HCT116 (cell line): ENCODE results near the gene H6PD. TPM values are rescaled to one million over a fixed set of nuclear protein-coding genes. Genes with fewer than 3 reads are reported as not detected.

ENCODE experiments used
- ATAC-seq: fragments of 200-7000 bp; cut with Tn5 transposase; 2 replicates; pipeline ENCODE4 v1.9.1; 2020; ENCODE audit warnings: mild to moderate bottlenecking, moderate library complexity
- Bru-seq: library from RNA; stranded (reverse); fragments of 400-500 nt; gene quantifications from one replicate; lab custom pipeline; 2021; lab: Mats Ljungman, UMichigan
- BruChase-seq, 2 experiments: library from RNA; stranded (reverse); fragments of 400-500 nt; gene quantifications; one replicate each; lab custom pipeline; 2021; lab: Mats Ljungman, UMichigan
- BruUV-seq: library from RNA; stranded (reverse); fragments of 400-500 nt; replicated peaks from 2 replicates; lab custom pipeline; 2021; lab: Mats Ljungman, UMichigan
- CTCF ChIA-PET: fragments of 300-600 bp; sonication (Branson Sonifier 250); formaldehyde crosslinking; loops from one replicate; lab custom pipeline; 2021; ENCODE audit warnings: antibody characterized with exemption; lab: Charles Lee
- POLR2A ChIA-PET: fragments of 300-600, 350-600 bp; sonication (Branson Sonifier 250); formaldehyde crosslinking; loops from one replicate; lab custom pipeline; 2021; ENCODE audit warnings: antibody characterized with exemption; lab: Charles Lee
- RAD21 ChIA-PET, 2 experiments: fragments of 300-600 bp; sonication (Branson Sonifier 250); formaldehyde crosslinking; loops; one replicate each; lab custom pipeline; 2023; ENCODE audit warnings: low total read pairs in 2 of 2; ENCODE audit not compliant: uncharacterized antibody in 2 of 2, unreplicated experiment in 2 of 2, low non-redundant PET in 1 of 2; lab: Charles Lee
- DNase-seq: peaks from one replicate; pipeline ENCODE4 v3.0.0-alpha.2; 2010; ENCODE audit warnings: low read depth, low spot score
- H2AFZ ChIP-seq: fragments of 200-600 bp; shearing (Covaris generic), sonication (generic); 2 replicates; pipeline ENCODE4 v1.6.1; 2017; ENCODE audit warnings: low read depth, mixed run types, mixed read lengths, antibody characterized with exemption, low read length; ENCODE audit not compliant: poor library complexity, severe bottlenecking
- H3K27ac ChIP-seq: 2 replicates; pipeline ENCODE4 v1.5.1; 2012; ENCODE audit warnings: low read depth, low read length
- H3K27me3 ChIP-seq: fragments of 200-600 bp; sonication (generic); 2 replicates; pipeline ENCODE4 v1.6.1; 2016; ENCODE audit warnings: mixed run types, low read length, mixed read lengths; ENCODE audit not compliant: insufficient read depth
- H3K36me3 ChIP-seq, 2 experiments: fragments of 200-500 bp in 1 of 2; fragments of 200-600 bp in 1 of 2; sonication (Bioruptor generic) in 1 of 2; sonication (generic) in 1 of 2; 2 replicates each; pipeline versions ENCODE4 v1.5.1 to v1.6.1; 2014 to 2016; ENCODE audit warnings: low read length in 2 of 2, inconsistent platforms in 1 of 2, mixed read lengths in 1 of 2, mixed run types in 1 of 2; ENCODE audit not compliant: insufficient read depth in 2 of 2, control insufficient read depth in 1 of 2
- H3K4me1 ChIP-seq, 2 experiments: fragments of 200-600 bp in 1 of 2; sonication (generic) in 1 of 2; 2 replicates each; pipeline versions ENCODE4 v1.5.1 to v1.6.1; 2012 to 2017; ENCODE audit warnings: low read length in 2 of 2, inconsistent platforms in 1 of 2, mild to moderate bottlenecking in 1 of 2, mixed read lengths in 1 of 2, mixed run types in 1 of 2, moderate library complexity in 1 of 2; ENCODE audit not compliant: insufficient read depth in 2 of 2, control insufficient read depth in 1 of 2
- H3K4me2 ChIP-seq: fragments of 200-600 bp; sonication (generic); 2 replicates; pipeline ENCODE4 v1.6.1; 2017; ENCODE audit warnings: mixed run types, low read length, mixed read lengths
- H3K4me3 ChIP-seq, 2 experiments: fragments of 200-600 bp in 1 of 2; sonication (generic) in 1 of 2; replicated peaks in 1 of 2; 2 replicates each; pipeline ENCODE4 v1.5.1; 2011 to 2016; ENCODE audit warnings: low read length in 2 of 2, control low read depth in 1 of 2, low read depth in 1 of 2, mild to moderate bottlenecking in 1 of 2, mixed read lengths in 1 of 2, mixed run types in 1 of 2
- H3K79me2 ChIP-seq: fragments of 200-600 bp; sonication (generic); 2 replicates; pipeline ENCODE4 v1.6.1; 2017; ENCODE audit warnings: mild to moderate bottlenecking, mixed run types, low read length, moderate library complexity, mixed read lengths; ENCODE audit not compliant: insufficient read depth
- H3K9ac ChIP-seq: fragments of 200-600 bp; sonication (generic); 2 replicates; pipeline ENCODE4 v1.6.1; 2016; ENCODE audit warnings: low read length, mixed read lengths
- H3K9me2 ChIP-seq: fragments of 200-600 bp; sonication (generic), shearing (Covaris generic); 2 replicates; pipeline ENCODE4 v1.6.1; 2017; ENCODE audit warnings: mixed run types, mild to moderate bottlenecking, moderate library complexity; ENCODE audit not compliant: insufficient read depth
- H3K9me3 ChIP-seq, 2 experiments: fragments of 200-500 bp in 1 of 2; fragments of 200-600 bp in 1 of 2; sonication (Bioruptor generic) in 1 of 2; sonication (generic) in 1 of 2; 2 replicates each; pipeline ENCODE4 v1.6.1; 2014 to 2017; ENCODE audit warnings: low read length in 2 of 2, mixed read lengths in 2 of 2, inconsistent platforms in 1 of 2, low read depth in 1 of 2, mild to moderate bottlenecking in 1 of 2, mixed run types in 1 of 2, moderate library complexity in 1 of 2; ENCODE audit not compliant: control insufficient read depth in 1 of 2, insufficient read depth in 1 of 2
- H4K20me1 ChIP-seq: fragments of 200-600 bp; sonication (generic), shearing (Covaris generic); 2 replicates; pipeline ENCODE4 v1.6.1; 2017; ENCODE audit warnings: mixed run types, mild to moderate bottlenecking, moderate library complexity; ENCODE audit not compliant: insufficient read depth
- CBX3 ChIP-seq: IDR thresholded peaks from 2 replicates; pipeline ENCODE4 v1.6.1; 2012; ENCODE audit warnings: low read depth
- EGR1 ChIP-seq: IDR thresholded peaks from 2 replicates; pipeline ENCODE4 v1.6.1; 2012; ENCODE audit warnings: low read depth
- ELF1 ChIP-seq: IDR thresholded peaks from 2 replicates; pipeline ENCODE4 v1.6.1; 2012; ENCODE audit warnings: low read depth, borderline replicate concordance
- EZH2 ChIP-seq: fragments of 200-600 bp; sonication (generic); IDR thresholded peaks from 2 replicates; pipeline ENCODE4 v1.6.1; 2017; ENCODE audit warnings: antibody characterized with exemption, mixed run types
- JUND ChIP-seq: IDR thresholded peaks from 2 replicates; pipeline ENCODE4 v1.6.1; 2012
- POLR2A ChIP-seq: IDR thresholded peaks from 2 replicates; pipeline ENCODE4 v1.7.0; 2011; ENCODE audit warnings: borderline replicate concordance; ENCODE audit not compliant: insufficient read depth, insufficient read length; ENCODE audit errors: extremely low read depth
- POLR2AphosphoS5 ChIP-seq: IDR thresholded peaks from 2 replicates; pipeline ENCODE4 v1.6.1; 2011; ENCODE audit warnings: mild to moderate bottlenecking, low read depth, low read length, moderate library complexity
- RAD21 ChIP-seq: IDR thresholded peaks from 2 replicates; pipeline ENCODE4 v1.6.1; 2012; ENCODE audit warnings: low read depth, mild to moderate bottlenecking
- REST ChIP-seq: IDR thresholded peaks from 2 replicates; pipeline ENCODE4 v1.6.1; 2012; ENCODE audit warnings: low read depth
- SP1 ChIP-seq: IDR thresholded peaks from 2 replicates; pipeline ENCODE4 v1.6.1; 2012; ENCODE audit warnings: low read depth
- TCF7L2 ChIP-seq: IDR thresholded peaks from 2 replicates; pipeline ENCODE4 v1.7.0; 2011; ENCODE audit warnings: borderline replicate concordance, inconsistent platforms; ENCODE audit not compliant: insufficient read depth, insufficient read length; ENCODE audit errors: extremely low read depth
- YY1 ChIP-seq: IDR thresholded peaks from 2 replicates; pipeline ENCODE4 v1.6.1; 2011; ENCODE audit warnings: low read length, low read depth, moderate library complexity, mild to moderate bottlenecking; ENCODE audit not compliant: insufficient replicate concordance; ENCODE audit errors: extremely low read depth
- ZNF274 ChIP-seq: fragments of 200-500 bp; sonication (Bioruptor generic); IDR thresholded peaks from 2 replicates; pipeline ENCODE4 v1.6.1; 2014; ENCODE audit warnings: mild to moderate bottlenecking, low read depth, low read length, inconsistent platforms
- intact Hi-C: fragments of 100-400 bp; cut with micrococcal nuclease; formaldehyde crosslinking; loops from 2 replicates; pipeline ENCODE4 v1.10.0; 2022
- long read RNA-seq: library from polyadenylated mRNA; unstranded; transcript quantifications from one replicate; pipeline ENCODE4 v2.0.0, GENCODE V29; 2021; ENCODE audit not compliant: unreplicated experiment
- polyA plus RNA-seq: library from polyadenylated mRNA; unstranded; fragments of >200 nt; gene quantifications from 2 replicates; pipeline ENCODE4 v1.2.1, GENCODE V29; 2012; ENCODE audit warnings: missing spikeins
- total RNA-seq: library from RNA; stranded (reverse); gene quantifications from one replicate; pipeline ENCODE4 v1.2.1, GENCODE V29; 2021; ENCODE audit not compliant: unreplicated experiment
- TF ChIP-seq, protein P1 (sequence below), 3 experiments: fragments of 200-600 bp in 1 of 3; sonication (generic) in 1 of 3; IDR thresholded peaks in 2 of 3; conservative IDR thresholded peaks in 1 of 3; 2 replicates each; pipeline ENCODE4 v1.5.1; 2012 to 2017; ENCODE audit warnings: low read depth in 2 of 3, low read length in 2 of 3, antibody characterized with exemption in 1 of 3, borderline replicate concordance in 1 of 3, control low read depth in 1 of 3, mild to moderate bottlenecking in 1 of 3, mixed read lengths in 1 of 3, mixed run types in 1 of 3, moderate library complexity in 1 of 3; ENCODE audit not compliant: insufficient read depth in 1 of 3
- TF ChIP-seq, protein P2 (sequence below): IDR thresholded peaks from 2 replicates; pipeline ENCODE4 v1.6.1; 2012

H6PD gene, protein sequence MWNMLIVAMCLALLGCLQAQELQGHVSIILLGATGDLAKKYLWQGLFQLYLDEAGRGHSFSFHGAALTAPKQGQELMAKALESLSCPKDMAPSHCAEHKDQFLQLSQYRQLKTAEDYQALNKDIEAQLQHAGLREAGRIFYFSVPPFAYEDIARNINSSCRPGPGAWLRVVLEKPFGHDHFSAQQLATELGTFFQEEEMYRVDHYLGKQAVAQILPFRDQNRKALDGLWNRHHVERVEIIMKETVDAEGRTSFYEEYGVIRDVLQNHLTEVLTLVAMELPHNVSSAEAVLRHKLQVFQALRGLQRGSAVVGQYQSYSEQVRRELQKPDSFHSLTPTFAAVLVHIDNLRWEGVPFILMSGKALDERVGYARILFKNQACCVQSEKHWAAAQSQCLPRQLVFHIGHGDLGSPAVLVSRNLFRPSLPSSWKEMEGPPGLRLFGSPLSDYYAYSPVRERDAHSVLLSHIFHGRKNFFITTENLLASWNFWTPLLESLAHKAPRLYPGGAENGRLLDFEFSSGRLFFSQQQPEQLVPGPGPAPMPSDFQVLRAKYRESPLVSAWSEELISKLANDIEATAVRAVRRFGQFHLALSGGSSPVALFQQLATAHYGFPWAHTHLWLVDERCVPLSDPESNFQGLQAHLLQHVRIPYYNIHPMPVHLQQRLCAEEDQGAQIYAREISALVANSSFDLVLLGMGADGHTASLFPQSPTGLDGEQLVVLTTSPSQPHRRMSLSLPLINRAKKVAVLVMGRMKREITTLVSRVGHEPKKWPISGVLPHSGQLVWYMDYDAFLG
- total RNA-seq = 16.2 TPM
- polyA plus RNA-seq = 11.7 TPM in 2 replicates
- Bru-seq, nascent RNA = percentile 75 among the genes with signal in this experiment
- BruChase-seq, experiment 1, labeled RNA remaining after a 6-hour chase = percentile 90 among the genes with signal in this experiment
- BruChase-seq, experiment 2, labeled RNA remaining after a 2-hour chase = percentile 88 among the genes with signal in this experiment
- long read RNA-seq, partial matches to known transcripts = 0 of 38 reads
- long read RNA-seq, other reads (novel, unspliced or antisense) = 38 of 38 reads

- RAD21 ChIA-PET = interaction anchor here in 1 of 2 experiments (1.0 kb wide), 1 partner anchor 124 kb away, joined by 4 read pairs; no protein-coding TSS in a partner anchor
- intact Hi-C loops = no loop called here
- H3K27ac ChIP-seq = peak within 1 kb of the TSS; percentile 89
- TF ChIP-seq ZNF274 (no peak), POLR2A (peak; percentile 78), SP1 (peak; percentile 28; the same call in 1 of the 2 replicates), REST (no peak), EZH2 (no peak), ELF1 (no peak), TCF7L2 (no peak), CBX3 (peak; percentile 69), RAD21 (no peak), EGR1 (peak; percentile 93), JUND (no peak), POLR2AphosphoS5 (peak; percentile 88), YY1 (peak; percentile 22)
- TF ChIP-seq, protein P1, sequence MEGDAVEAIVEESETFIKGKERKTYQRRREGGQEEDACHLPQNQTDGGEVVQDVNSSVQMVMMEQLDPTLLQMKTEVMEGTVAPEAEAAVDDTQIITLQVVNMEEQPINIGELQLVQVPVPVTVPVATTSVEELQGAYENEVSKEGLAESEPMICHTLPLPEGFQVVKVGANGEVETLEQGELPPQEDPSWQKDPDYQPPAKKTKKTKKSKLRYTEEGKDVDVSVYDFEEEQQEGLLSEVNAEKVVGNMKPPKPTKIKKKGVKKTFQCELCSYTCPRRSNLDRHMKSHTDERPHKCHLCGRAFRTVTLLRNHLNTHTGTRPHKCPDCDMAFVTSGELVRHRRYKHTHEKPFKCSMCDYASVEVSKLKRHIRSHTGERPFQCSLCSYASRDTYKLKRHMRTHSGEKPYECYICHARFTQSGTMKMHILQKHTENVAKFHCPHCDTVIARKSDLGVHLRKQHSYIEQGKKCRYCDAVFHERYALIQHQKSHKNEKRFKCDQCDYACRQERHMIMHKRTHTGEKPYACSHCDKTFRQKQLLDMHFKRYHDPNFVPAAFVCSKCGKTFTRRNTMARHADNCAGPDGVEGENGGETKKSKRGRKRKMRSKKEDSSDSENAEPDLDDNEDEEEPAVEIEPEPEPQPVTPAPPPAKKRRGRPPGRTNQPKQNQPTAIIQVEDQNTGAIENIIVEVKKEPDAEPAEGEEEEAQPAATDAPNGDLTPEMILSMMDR (IDR thresholded peaks at IDR 0.05 in 2 of 3, conservative IDR thresholded peaks at IDR 0.05 in 1 of 3; ENCODE audit: borderline replicate concordance in 1 of 3, insufficient read depth in 1 of 3, low read depth in 2 of 3, low read length in 2 of 3) = peak in 2 of 3 experiments; percentile 56 to 73; a peak in 4 of 6 replicates
- TF ChIP-seq, protein P2, sequence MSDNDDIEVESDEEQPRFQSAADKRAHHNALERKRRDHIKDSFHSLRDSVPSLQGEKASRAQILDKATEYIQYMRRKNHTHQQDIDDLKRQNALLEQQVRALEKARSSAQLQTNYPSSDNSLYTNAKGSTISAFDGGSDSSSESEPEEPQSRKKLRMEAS = peak; percentile 68
Measured at GRCh38 chr1:9234223-9235095, at the start of gene H6PD. Gene H6PD (plus strand): TSS chr1:9234774. CDS start chr1:9244935, 10,161 bp downstream.

More at GRCh38 chr1:9234223-9235095, at the start of gene H6PD:
- Histone ChIP-seq H3K4me3 (peak within 1 kb of the TSS; percentile 67 to 88), H4K20me1 (no peaks in the 10 kb centered on the region), H2AFZ (peak within 1 kb of the TSS; percentile 92), H3K4me1 (peaks cover 5 to 31% of the 10 kb centered on the region in 2 experiments), H3K79me2 (no peaks in the 10 kb centered on the region), H3K4me2 (peak within 1 kb of the TSS; percentile 96), H3K9me3 (no peaks in the 10 kb centered on the region), H3K9ac (peak within 1 kb of the TSS; percentile 89), H3K27me3 (no peaks in the 10 kb centered on the region), H3K36me3 (no peaks in the 10 kb centered on the region), H3K9me2 (no peaks in the 10 kb centered on the region)
- DNase-seq (peak; percentile 66), ATAC-seq (peak; percentile 87)
- ChIA-PET POLR2A (interaction anchor here (0.7 to 1.6 kb wide), 3 partner anchors 22 to 225 kb away, joined by 3 to 4 read pairs (median 3); no protein-coding TSS in a partner anchor), CTCF (interaction anchor here (0.9 to 1.9 kb wide), 13 partner anchors 9 to 1206 kb away, joined by 3 to 10 read pairs (median 3); partner anchors contain the start of gene SPSB1)
- BruUV-seq = no TSS peak
